Peyer's patch (tissue), 4 donors: ENCODE results near the gene LUC7L3.

Source experiments
- POLR2A ChIP-seq, 2 donors: fragments of 450-650 bp; IDR thresholded peaks; one replicate each; pipeline ENCODE4 v1.5.1; 2017; ENCODE audit warnings: antibody characterized with exemption in 2 of 2, mild to moderate bottlenecking in 2 of 2, moderate library complexity in 2 of 2
- TF ChIP-seq, protein P1 (sequence below), 6 experiments: fragments of 450-650 bp in 4 of 6; fragments of 200-600 bp in 2 of 6; sonication (generic) in 1 of 6; IDR thresholded peaks; one replicate each; pipeline ENCODE4 v1.5.1; 2017 to 2019; ENCODE audit warnings: antibody characterized with exemption in 6 of 6, mild to moderate bottlenecking in 3 of 6, moderate library complexity in 1 of 6

- TF ChIP-seq, protein P1, sequence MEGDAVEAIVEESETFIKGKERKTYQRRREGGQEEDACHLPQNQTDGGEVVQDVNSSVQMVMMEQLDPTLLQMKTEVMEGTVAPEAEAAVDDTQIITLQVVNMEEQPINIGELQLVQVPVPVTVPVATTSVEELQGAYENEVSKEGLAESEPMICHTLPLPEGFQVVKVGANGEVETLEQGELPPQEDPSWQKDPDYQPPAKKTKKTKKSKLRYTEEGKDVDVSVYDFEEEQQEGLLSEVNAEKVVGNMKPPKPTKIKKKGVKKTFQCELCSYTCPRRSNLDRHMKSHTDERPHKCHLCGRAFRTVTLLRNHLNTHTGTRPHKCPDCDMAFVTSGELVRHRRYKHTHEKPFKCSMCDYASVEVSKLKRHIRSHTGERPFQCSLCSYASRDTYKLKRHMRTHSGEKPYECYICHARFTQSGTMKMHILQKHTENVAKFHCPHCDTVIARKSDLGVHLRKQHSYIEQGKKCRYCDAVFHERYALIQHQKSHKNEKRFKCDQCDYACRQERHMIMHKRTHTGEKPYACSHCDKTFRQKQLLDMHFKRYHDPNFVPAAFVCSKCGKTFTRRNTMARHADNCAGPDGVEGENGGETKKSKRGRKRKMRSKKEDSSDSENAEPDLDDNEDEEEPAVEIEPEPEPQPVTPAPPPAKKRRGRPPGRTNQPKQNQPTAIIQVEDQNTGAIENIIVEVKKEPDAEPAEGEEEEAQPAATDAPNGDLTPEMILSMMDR (IDR thresholded peaks at IDR 0.05) = no peak
- no peak for TF ChIP-seq POLR2A (IDR thresholded peaks at IDR 0.05)
Observed at GRCh38 chr17:50737118-50737698, 17.8 kb downstream of the LUC7L3 start.
